Keratinocyte (primary cell): ENCODE measurements around the gene ZNF581. TPM values are rescaled to one million over a fixed set of nuclear protein-coding genes. Genes with fewer than 3 reads are reported as not detected.

Source experiments
- DNase-seq: peaks from one replicate; pipeline ENCODE4 v3.0.0-alpha.2; 2011; ENCODE audit warnings: low read depth, missing footprints, low spot score
- FAIRE-seq: peaks from 2 replicates; lab custom pipeline; 2011; peaks lifted over from hg19 to GRCh38; lab: Jason Lieb, UNC
- H2AFZ ChIP-seq: 2 replicates; pipeline ENCODE4 v1.6.0; 2012; ENCODE audit warnings: low read length, control low read depth, inconsistent platforms; ENCODE audit not compliant: control insufficient read depth
- H3K27ac ChIP-seq: 2 replicates; pipeline ENCODE4 v1.5.1; 2011; ENCODE audit warnings: low read length; ENCODE audit not compliant: control insufficient read depth, insufficient read depth
- H3K27me3 ChIP-seq: 3 replicates; pipeline ENCODE4 v1.6.0; 2011; ENCODE audit warnings: low read length; ENCODE audit not compliant: control insufficient read depth, insufficient read depth; ENCODE audit errors: extremely low read depth
- H3K36me3 ChIP-seq, 2 experiments: 2 replicates in 1 of 2; 3 replicates in 1 of 2; pipeline ENCODE4 v1.5.1; 2011; ENCODE audit warnings: low read length in 2 of 2, mild to moderate bottlenecking in 1 of 2; ENCODE audit not compliant: control insufficient read depth in 2 of 2, insufficient read depth in 2 of 2; ENCODE audit errors: extremely low read depth in 1 of 2
- H3K4me1 ChIP-seq: 3 replicates; pipeline ENCODE4 v1.5.1; 2011; ENCODE audit warnings: low read length; ENCODE audit not compliant: control insufficient read depth, insufficient read depth; ENCODE audit errors: extremely low read depth
- H3K4me2 ChIP-seq: 3 replicates; pipeline ENCODE4 v1.6.0; 2011; ENCODE audit warnings: low read depth, low read length; ENCODE audit not compliant: control insufficient read depth, insufficient read depth; ENCODE audit errors: extremely low read depth
- H3K4me3 ChIP-seq, 3 experiments: fragments of 200-600 bp in 1 of 3; sonication (generic) in 1 of 3; 2 replicates in 2 of 3; 3 replicates in 1 of 3; pipeline ENCODE4 v1.5.1; 2011 to 2016; ENCODE audit warnings: low read length in 3 of 3, mild to moderate bottlenecking in 3 of 3, control low read depth in 2 of 3, inconsistent platforms in 1 of 3, low read depth in 1 of 3, mixed read lengths in 1 of 3, mixed run types in 1 of 3, moderate library complexity in 1 of 3; ENCODE audit not compliant: control insufficient read depth in 2 of 3, insufficient read depth in 2 of 3; ENCODE audit errors: extremely low read depth in 1 of 3
- H3K79me2 ChIP-seq: 2 replicates; pipeline ENCODE4 v1.6.0; 2012; ENCODE audit warnings: low read length; ENCODE audit not compliant: control insufficient read depth, insufficient read depth
- H3K9ac ChIP-seq: 3 replicates; pipeline ENCODE4 v1.6.0; 2011; ENCODE audit warnings: low read length; ENCODE audit not compliant: control insufficient read depth, insufficient read depth; ENCODE audit errors: extremely low read depth
- H3K9me1 ChIP-seq: 3 replicates; pipeline ENCODE4 v1.6.0; 2011; ENCODE audit warnings: low read length; ENCODE audit not compliant: control insufficient read depth, insufficient read depth; ENCODE audit errors: extremely low read depth
- H3K9me3 ChIP-seq: 2 replicates; pipeline ENCODE4 v1.5.1; 2012; ENCODE audit warnings: low read depth, low read length; ENCODE audit not compliant: control insufficient read depth
- H4K20me1 ChIP-seq: 3 replicates; pipeline ENCODE4 v1.6.0; 2011; ENCODE audit warnings: low read length; ENCODE audit not compliant: control insufficient read depth, insufficient read depth; ENCODE audit errors: extremely low read depth
- CTCF ChIP-seq, 3 experiments: IDR thresholded peaks in 1 of 3; conservative IDR thresholded peaks in 1 of 3; optimal IDR thresholded peaks in 1 of 3; 2 replicates in 2 of 3; 3 replicates in 1 of 3; pipeline versions ENCODE3 to v1.5.1; 2011; ENCODE audit warnings: low read length in 3 of 3, mild to moderate bottlenecking in 3 of 3, moderate library complexity in 2 of 3, control low read depth in 1 of 3, inconsistent platforms in 1 of 3; ENCODE audit not compliant: insufficient read depth in 2 of 3; ENCODE audit errors: extremely low read depth in 1 of 3
- EZH2 ChIP-seq: IDR thresholded peaks from one replicate; pipeline ENCODE4 v1.6.1; 2012; ENCODE audit warnings: inconsistent platforms, mild to moderate bottlenecking, low read length, moderate library complexity
- dilution Hi-C: fragments of 300-500 bp; cut with MboI; formaldehyde crosslinking; loops from one replicate; pipeline ENCODE4 v1.7.0; 2020; ENCODE audit warnings: low sequenced_read_pairs; ENCODE audit not compliant: extremely low pct_ligation_motif_present
- polyA plus RNA-seq, 5 experiments: library from polyadenylated mRNA; depleted of rRNA in 3 of 5; stranded (reverse) in 3 of 5; stranded (forward) in 1 of 5; unstranded in 1 of 5; fragments of >200 nt; gene quantifications; 1 replicate in 1 of 5; 2 replicates in 3 of 5; 3 replicates in 1 of 5; pipeline versions ENCODE4 v1.2.1 to v1.2.3, GENCODE V29; 2011 to 2012; ENCODE audit warnings: missing spikeins in 2 of 5, low read depth in 1 of 5, low replicate concordance in 1 of 5

ZNF581 gene
- polyA plus RNA-seq, 1 donor (not counting 4 experiments of a cell fraction or from before 2014, with no cell fraction given) = 14.8 TPM

- peaks cover 22 to 32% of the 10 kb centered on the region in 2 experiments for H3K36me3 ChIP-seq
- peaks cover 85% of the 10 kb centered on the region for H3K79me2 ChIP-seq
- no peak for TF ChIP-seq EZH2
- TF ChIP-seq CTCF (optimal IDR thresholded peaks at IDR 0.05 in 1 of 3, IDR thresholded peaks at IDR 0.05 in 1 of 3, conservative IDR thresholded peaks at IDR 0.05 in 1 of 3; ENCODE audit: extremely low read depth in 1 of 3, insufficient read depth in 2 of 3, low read length in 3 of 3) = no peak
- H4K20me1 ChIP-seq = peaks cover 34% of the 10 kb centered on the region
- no peaks in the 10 kb centered on the region for H3K9me3 ChIP-seq
- no peak for DNase-seq
- no peak overlapping the region for H2AFZ ChIP-seq
- peaks cover 24% of the 10 kb centered on the region for H3K4me1 ChIP-seq
- H3K4me3 ChIP-seq = no peak overlapping the region
- dilution Hi-C loops = no loop called here
- no peak for FAIRE-seq
- H3K27ac ChIP-seq = no peak overlapping the region
- no peak overlapping the region for H3K9ac ChIP-seq
- no peak overlapping the region for H3K4me2 ChIP-seq
- H3K27me3 ChIP-seq = no peaks in the 10 kb centered on the region
- H3K9me1 ChIP-seq = peaks cover 1% of the 10 kb centered on the region
Measured at GRCh38 chr19:55672418-55672817, 29.0 kb downstream of the ZNF581 start.

GRCh38 chr19:55673465-55673864 lies 30.0 kb downstream of the ZNF581 start:
- FAIRE-seq (no peak), DNase-seq (no peak)
- Histone ChIP-seq H3K9ac (no peak overlapping the region), H4K20me1 (peaks cover 28% of the 10 kb centered on the region), H3K4me2 (no peak overlapping the region), H3K4me3 (no peak overlapping the region), H3K9me3 (no peaks in the 10 kb centered on the region), H3K79me2 (peaks cover 85% of the 10 kb centered on the region), H2AFZ (no peak overlapping the region), H3K4me1 (peaks cover 19% of the 10 kb centered on the region), H3K27ac (no peak overlapping the region), H3K36me3 (peaks cover 27 to 29% of the 10 kb centered on the region in 2 experiments), H3K27me3 (no peaks in the 10 kb centered on the region), H3K9me1 (no peaks in the 10 kb centered on the region)
- dilution Hi-C loops = no loop called here
- TF ChIP-seq CTCF (optimal IDR thresholded peaks at IDR 0.05 in 1 of 3, IDR thresholded peaks at IDR 0.05 in 1 of 3, conservative IDR thresholded peaks at IDR 0.05 in 1 of 3; ENCODE audit: extremely low read depth in 1 of 3, insufficient read depth in 2 of 3, low read length in 3 of 3) = no peak
